WTC11 (cell line): Measurements from ENCODE around the gene ZNF248.

ENCODE experiments used
- ATF1 ChIP-seq: sonication (generic); formaldehyde crosslinking; IDR thresholded peaks from 2 replicates; pipeline ENCODE4 v1.8.1; 2023; ENCODE audit warnings: mild to moderate bottlenecking, moderate library complexity, missing genetic modification reagents
- CBFB ChIP-seq: sonication (generic); formaldehyde crosslinking; IDR thresholded peaks from 2 replicates; pipeline ENCODE4 v1.8.1; 2022; ENCODE audit warnings: mild to moderate bottlenecking, low read depth, missing genetic modification reagents
- ELF4 ChIP-seq: sonication (generic); formaldehyde crosslinking; IDR thresholded peaks from 2 replicates; pipeline ENCODE4 v1.8.1; 2022; ENCODE audit warnings: low read depth, mild to moderate bottlenecking, moderate library complexity, missing genetic modification reagents
- ETV6 ChIP-seq: sonication (generic); formaldehyde crosslinking; IDR thresholded peaks from 2 replicates; pipeline ENCODE4 v1.8.1; 2022; ENCODE audit warnings: mild to moderate bottlenecking, missing genetic modification reagents
- FOXJ3 ChIP-seq: sonication (generic); formaldehyde crosslinking; IDR thresholded peaks from 2 replicates; pipeline ENCODE4 v1.9.0; 2021; ENCODE audit warnings: missing genetic modification reagents, mild to moderate bottlenecking, borderline replicate concordance
- RELA ChIP-seq: sonication (generic); formaldehyde crosslinking; IDR thresholded peaks from 2 replicates; pipeline ENCODE4 v1.8.1; 2022; ENCODE audit warnings: missing genetic modification reagents, mild to moderate bottlenecking, borderline replicate concordance
- TF ChIP-seq, protein P1 (sequence below): fragments of 200-600 bp; IDR thresholded peaks from 2 replicates; pipeline ENCODE4 v1.8.0; 2022; ENCODE audit warnings: antibody characterized with exemption

DNA sequence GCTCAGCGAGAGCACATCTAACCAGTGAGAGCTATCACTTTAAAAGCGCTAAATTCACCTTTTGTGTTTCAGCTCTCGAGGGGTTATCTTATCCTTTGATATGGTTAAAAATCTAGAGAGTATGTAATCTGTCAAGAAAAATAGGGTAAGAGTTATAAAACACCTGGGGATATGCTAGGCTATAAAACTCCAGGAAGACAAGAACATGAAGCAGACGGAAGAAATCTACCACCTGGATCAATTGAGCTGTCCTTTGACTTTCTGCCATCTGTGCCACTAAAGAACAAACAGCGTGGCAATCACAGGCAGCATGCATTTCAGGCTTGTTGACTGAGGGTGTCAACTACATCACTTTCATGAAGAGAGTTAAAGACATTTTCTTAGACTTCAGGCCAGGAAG, 83.1 kb downstream of the ZNF248 start:
- no peak for TF ChIP-seq RELA (CRISPR knock-in tag)
- TF ChIP-seq, protein P1, sequence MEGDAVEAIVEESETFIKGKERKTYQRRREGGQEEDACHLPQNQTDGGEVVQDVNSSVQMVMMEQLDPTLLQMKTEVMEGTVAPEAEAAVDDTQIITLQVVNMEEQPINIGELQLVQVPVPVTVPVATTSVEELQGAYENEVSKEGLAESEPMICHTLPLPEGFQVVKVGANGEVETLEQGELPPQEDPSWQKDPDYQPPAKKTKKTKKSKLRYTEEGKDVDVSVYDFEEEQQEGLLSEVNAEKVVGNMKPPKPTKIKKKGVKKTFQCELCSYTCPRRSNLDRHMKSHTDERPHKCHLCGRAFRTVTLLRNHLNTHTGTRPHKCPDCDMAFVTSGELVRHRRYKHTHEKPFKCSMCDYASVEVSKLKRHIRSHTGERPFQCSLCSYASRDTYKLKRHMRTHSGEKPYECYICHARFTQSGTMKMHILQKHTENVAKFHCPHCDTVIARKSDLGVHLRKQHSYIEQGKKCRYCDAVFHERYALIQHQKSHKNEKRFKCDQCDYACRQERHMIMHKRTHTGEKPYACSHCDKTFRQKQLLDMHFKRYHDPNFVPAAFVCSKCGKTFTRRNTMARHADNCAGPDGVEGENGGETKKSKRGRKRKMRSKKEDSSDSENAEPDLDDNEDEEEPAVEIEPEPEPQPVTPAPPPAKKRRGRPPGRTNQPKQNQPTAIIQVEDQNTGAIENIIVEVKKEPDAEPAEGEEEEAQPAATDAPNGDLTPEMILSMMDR, result no peak
- TF ChIP-seq ATF1 (CRISPR knock-in tag), result no peak
- no peak for TF ChIP-seq FOXJ3 (CRISPR knock-in tag)
- TF ChIP-seq ELF4 (CRISPR knock-in tag), result no peak
- no peak for TF ChIP-seq CBFB (CRISPR knock-in tag)
- TF ChIP-seq ETV6 (CRISPR knock-in tag), result no peak
